Right ventricle myocardium superior (tissue), 1 donor: ENCODE measurements around the gene KRTAP5-8. TPM values are rescaled to one million over a fixed set of nuclear protein-coding genes. Genes with fewer than 3 reads are reported as not detected.
"Not testable (repeated sequence)": the region's sequence is repeated elsewhere in the genome, so short reads cannot be mapped to it uniquely, and the experiment has no call there.

ENCODE experiments used
- ATAC-seq: fragments of 200-7000 bp; cut with Tn5 transposase; one replicate; pipeline ENCODE4 v1.9.1; 2020; ENCODE audit warnings: mild to moderate bottlenecking; ENCODE audit not compliant: poor library complexity
- DNase-seq: peaks from one replicate; pipeline ENCODE4 v3.0.0-alpha.2; 2020
- intact Hi-C: fragments of 100-400 bp; cut with DNase I; formaldehyde crosslinking; loops from one replicate; pipeline ENCODE4 v1.11.2; 2022
- long read RNA-seq: library from polyadenylated mRNA; unstranded; transcript quantifications from one replicate; pipeline ENCODE4 v2.0.0, GENCODE V29; 2021
- total RNA-seq: library from RNA; stranded (reverse); fragmentation: NEBNext Ultra II Directional; extraction: Animal tissue kit (Norgen Biotek cat#: 25700); gene quantifications from one replicate; pipeline ENCODE4 v1.2.1, GENCODE V29; 2021
- donor health status: DM: no; HTN: yes; CAD: no; lungs with severe emphysema.

KRTAP5-8 gene
- total RNA-seq, result not detected
- long read RNA-seq, result 0 reads

DNA sequence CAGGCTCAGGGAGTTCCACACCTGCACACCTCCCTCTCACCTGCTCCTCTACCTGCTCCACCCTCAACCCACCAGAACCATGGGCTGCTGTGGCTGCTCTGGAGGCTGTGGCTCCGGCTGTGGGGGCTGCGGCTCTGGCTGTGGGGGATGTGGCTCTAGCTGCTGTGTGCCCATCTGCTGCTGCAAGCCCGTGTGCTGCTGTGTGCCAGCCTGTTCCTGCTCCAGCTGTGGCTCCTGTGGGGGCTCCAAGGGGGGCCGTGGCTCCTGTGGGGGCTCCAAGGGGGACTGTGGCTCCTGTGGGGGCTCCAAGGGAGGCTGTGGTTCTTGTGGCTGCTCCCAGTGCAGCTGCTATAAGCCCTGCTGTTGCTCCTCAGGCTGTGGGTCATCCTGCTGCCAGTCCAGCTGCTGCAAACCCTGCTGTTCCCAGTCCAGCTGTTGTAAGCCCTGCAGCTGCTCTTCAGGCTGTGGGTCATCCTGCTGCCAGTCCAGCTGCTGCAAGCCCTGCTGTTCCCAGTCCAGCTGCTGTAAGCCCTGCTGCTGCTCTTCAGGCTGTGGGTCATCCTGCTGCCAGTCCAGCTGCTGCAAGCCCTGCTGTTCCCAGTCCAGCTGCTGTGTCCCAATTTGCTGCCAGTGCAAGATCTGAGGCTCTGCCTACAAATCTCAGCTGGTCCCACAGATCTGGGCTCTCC is at the start of gene KRTAP5-8:
Gene KRTAP5-8, plus strand, starts transcription at position 49 of the 689 bp plus-strand sequence. Its CDS starts 31 bp downstream, at position 80.
- ATAC-seq, intact Hi-C loops, DNase-seq: not testable (repeated sequence)

DNA sequence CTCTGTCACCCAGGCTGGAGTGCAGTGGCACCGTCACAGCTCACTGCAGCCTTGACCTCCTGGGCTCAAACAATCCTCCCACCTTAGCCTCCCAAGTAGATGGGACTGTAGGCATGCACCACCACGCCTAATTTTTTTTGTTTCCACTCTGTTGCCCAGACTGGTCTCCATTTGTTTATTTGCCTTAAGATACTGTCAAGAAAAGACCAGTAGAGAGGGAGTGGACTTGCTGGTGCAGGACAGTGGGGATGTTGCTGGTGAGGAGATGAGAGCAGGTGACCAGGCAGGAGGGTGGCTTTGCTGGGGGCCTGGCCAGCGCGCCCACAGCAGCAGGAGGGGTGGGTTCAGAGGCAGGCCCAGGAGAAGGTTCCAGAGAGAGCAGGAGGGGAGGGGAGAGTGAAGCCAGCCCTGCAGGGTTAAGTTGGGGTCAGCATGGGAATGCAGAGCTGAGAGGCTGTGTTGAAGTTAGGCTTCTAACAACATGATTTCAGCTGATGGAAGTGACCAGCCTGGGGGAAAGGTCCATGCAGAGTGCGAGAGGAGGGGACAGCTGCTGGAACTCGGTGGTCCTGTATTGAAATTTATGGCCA is 49.0 kb upstream of the KRTAP5-8 start:
- intact Hi-C loops, result no loop called here
- no peak for DNase-seq
- ATAC-seq, result no peak

GRCh38 chr11:71489311-71490043 is 48.3 kb upstream of the KRTAP5-8 start:
- no peak for ATAC-seq
- intact Hi-C loops, result no loop called here
- no peak for DNase-seq

- intact Hi-C loops, result no loop called here
- DNase-seq, result no peak
Observed at GRCh38 chr11:71490044-71490730, 47.6 kb upstream of the KRTAP5-8 start.

GRCh38 chr11:71490731-71491390 is 47.0 kb upstream of the KRTAP5-8 start:
- ATAC-seq, result no peak
- intact Hi-C loops, result no loop called here
- DNase-seq, result no peak

More at GRCh38 chr11:71490044-71490730, 47.6 kb upstream of the KRTAP5-8 start:
- ATAC-seq, result no peak

GRCh38 chr11:71491531-71491930 is 46.3 kb upstream of the KRTAP5-8 start:
- ATAC-seq (no peak), DNase-seq (no peak)
- intact Hi-C loops, result no loop called here

DNA sequence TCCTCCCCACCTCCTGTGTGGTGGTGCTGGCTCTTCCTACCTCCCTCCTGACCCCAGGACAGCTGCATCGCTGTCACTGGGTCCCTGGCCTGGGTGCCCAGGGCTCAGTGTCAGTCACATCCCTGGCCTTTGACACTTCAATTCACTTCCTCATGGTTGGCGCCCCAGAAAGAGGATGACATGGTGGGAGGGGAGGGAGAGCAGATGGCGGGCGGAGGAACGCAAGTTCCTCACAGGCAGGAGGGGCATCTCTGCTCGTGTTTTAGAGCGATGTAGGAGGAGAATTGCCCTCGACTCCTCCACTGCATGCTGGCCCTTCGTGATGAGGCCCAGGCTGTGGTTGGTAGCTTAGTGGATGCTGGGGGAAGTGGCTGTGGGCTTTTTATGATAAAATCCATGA is 45.9 kb upstream of the KRTAP5-8 start:
- intact Hi-C loops, result no loop called here
- ATAC-seq (no peak), DNase-seq (no peak)

DNA sequence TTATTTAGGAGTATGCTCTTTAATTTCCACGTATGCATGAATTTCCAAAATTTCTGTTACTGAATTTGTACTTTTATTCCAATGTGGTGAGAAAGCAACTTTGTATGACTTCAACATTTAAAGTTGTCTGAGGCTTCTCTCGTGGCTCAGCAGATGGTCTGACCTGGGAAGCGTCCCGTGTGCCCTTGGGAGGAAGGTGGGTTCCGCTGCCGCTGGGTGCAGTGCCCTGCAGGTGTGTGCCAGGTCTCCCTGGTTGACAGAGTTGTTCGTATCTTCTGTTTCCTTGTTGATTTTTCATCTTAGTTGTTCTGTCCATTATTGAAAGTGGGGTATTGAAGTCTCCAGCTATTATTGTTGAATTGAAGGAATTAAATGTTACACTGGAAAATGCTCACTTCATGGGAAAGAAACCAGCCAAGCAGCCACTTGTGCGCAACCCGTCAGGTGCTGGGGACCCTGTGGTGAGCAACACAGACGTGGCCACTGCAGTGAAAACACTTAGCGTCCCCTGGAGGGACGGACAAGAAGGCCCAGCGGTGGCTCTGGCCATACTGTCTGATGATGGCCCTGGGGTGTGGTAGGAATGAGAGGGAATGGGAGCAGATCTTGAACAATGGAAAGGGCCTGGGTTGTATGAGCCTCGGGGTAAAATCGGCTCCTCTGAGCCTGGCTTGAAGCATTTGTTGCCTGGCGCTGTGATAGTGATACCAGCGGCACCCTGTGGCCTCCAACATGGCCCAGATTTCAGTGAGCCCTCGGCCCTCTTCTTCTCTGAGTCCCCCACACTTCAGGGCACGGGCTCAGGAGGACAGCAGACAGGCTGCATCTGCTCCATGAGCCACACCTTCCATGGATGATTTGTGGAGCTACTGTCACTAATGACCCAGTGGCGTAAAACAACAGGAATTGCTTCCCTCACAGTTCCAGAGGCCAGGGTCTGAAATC is 42.3 kb upstream of the KRTAP5-8 start:
- no peak for ATAC-seq
- intact Hi-C loops, result no loop called here
- DNase-seq, result no peak

DNA sequence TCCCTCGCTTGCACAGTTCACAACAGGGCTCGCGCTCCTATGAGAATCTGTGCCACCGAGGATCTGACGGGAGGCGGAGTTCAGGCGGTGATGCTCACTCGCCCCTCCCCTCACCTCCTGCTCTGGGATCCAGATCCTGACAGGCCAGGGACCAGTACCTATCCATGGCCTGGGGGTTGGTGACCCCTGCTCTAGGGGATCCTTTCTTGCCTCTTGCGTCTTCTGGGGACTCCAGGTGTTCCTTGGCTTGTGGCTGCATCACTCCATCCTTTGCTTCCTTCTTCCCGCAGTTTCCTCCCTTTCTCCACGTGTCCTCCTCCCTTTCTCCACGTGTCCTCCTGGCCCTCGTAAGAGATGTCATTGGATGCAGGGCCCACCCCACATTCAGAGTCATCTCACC is 41.4 kb upstream of the KRTAP5-8 start:
- intact Hi-C loops, result no loop called here
- DNase-seq, result no peak

DNA sequence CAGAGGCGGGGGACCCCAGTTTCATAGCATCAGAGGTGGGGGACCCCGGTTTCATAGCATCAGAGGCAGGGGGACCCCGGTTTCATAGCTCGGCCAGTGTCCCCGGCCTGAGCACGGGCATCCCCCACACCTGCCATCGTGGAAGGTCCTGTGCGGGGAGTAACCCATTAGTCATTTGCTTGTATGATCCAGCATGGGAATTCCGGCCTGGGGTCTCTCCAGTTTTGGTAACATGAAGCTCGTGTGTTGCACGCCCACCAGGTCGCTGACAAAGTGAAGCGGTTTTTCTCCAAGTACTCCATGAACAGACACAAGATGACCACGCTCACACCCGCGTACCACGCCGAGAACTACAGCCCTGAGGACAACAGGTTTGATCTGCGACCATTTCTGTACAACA is 39.7 kb upstream of the KRTAP5-8 start:
- intact Hi-C loops, result no loop called here
- no peak for ATAC-seq
- DNase-seq, result no peak

More for the DNA sequence above, 41.4 kb upstream of the KRTAP5-8 start:
- ATAC-seq, result no peak

DNA sequence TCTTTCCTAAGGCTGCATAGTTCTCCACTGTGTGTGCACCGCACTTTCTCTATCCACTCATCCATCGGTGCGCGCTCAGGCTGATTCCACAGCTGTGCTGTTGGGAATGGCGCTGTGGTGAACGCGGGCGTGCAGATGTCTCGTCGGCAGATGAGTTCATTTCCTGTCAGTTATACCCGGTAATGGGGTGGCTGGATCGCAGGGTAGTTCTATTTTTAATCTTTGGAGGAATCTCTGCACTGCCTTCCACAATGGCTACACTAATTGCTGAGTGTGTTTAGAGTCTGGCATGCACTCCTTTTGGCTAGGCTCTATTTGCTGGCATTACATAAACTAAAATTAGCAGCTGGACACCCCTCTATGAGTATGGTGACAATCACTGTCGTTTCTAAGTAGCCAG is 38.7 kb upstream of the KRTAP5-8 start:
- DNase-seq (no peak), ATAC-seq (peak; percentile 56)
- intact Hi-C loops, result no loop called here

DNA sequence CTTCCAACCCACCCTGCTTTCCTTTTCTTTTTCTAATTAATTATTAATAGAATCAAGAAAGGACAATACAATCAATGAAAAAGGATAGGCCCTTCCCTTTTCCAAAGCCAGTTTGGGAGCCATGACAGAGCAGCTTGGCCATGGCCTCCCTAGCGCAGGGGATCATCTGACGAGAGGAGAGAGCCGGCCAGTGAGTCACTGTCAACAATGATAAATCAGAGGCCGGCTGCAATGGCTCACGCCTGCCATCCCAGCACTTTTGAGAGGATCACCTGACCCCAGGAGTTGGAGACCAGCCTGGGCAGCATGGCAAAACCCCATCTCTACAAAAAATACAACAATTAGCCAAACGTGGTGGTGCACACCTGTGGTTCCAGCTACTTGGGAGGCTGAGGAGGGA is 38.3 kb upstream of the KRTAP5-8 start:
- peak; percentile 44 for ATAC-seq
- no peak for DNase-seq
- intact Hi-C loops, result no loop called here

- peak; percentile 86 for ATAC-seq
- DNase-seq, result peak; percentile 70
- intact Hi-C loops, result no loop called here
Observed at GRCh38 chr11:71500601-71501021, 37.2 kb upstream of the KRTAP5-8 start.

DNA sequence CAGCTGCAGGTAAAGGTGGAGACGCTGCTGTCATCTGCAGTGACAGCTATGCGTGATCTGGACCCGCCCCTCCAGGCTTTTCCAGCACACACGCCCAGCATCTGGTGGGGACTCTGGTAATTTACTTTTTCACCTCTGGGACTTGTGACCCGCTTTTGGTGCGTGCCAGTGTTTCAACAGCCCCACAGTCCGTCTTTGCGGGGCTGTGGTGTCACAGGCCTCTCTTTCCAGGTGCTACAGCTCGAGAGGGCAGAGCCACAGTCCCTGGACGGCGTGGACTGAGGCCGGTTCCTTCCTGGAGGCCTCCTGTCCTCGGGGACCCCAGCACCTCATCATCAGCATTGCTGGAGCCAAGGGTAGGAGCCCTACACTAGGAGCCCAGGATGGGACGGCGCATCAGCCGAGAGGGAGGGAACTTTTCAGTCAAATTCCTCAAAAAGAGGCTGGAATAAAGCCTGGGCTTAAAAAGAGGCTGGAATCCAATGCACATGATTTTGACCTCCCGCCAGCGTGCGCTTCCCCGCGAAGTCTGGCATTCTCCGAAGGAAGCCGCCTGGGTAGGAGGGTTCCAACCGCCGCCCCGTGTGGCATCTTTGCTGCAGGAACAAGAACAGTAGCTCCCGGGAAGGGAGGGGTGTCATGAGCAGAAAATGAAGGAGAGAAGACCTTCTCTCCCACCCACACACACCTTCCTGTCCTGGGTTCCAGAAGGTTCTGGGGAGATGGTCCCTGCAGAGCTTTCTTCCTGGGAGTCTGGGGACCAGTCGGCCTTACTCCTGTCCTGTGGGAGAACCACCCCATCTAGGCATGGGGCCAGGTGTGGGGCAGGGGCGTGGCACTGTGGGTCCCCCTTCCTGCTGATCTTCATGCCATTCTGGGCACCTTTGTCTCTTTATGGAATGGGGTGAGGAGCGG is 36.5 kb upstream of the KRTAP5-8 start:
- intact Hi-C loops, result no loop called here
- no peak for DNase-seq
- no peak for ATAC-seq

- DNase-seq (no peak), ATAC-seq (no peak)
- intact Hi-C loops, result no loop called here
Observed at GRCh38 chr11:71502026-71502425, 35.8 kb upstream of the KRTAP5-8 start.

DNA sequence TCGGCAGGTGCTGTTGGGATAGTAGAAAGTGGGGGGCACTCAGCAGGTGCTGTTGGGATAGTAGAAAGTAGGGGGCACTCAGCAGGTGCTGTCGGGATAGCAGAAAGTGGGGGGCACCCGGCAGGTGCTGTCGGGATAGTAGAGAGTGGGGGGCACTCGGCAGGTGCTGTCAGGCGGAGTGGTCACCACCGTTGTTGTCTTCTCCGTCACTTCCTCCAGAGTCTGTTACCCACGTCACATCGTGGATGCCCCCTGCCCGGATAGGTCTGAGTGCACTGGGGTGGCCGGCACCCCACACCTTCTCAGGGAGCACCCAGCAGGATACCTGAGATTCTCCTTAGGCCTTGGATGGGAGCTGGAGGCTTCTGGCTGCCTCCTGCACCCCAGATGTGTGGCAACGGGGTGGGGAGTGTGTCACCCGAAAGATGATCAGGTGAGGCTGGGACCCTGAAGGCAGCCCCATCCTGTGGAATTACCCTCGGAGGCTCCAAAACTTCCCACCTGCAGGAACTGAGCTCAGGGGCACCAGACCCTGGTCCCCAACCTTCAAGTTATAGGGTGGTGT is 34.9 kb upstream of the KRTAP5-8 start:
- ATAC-seq (no peak), DNase-seq (no peak)
- intact Hi-C loops, result no loop called here
